RWPE1 (cell line): Measurements from ENCODE around the gene APCS.

Experiments
- CTCF ChIA-PET: fragments of 350-600 bp; sonication (Branson Sonifier 250); formaldehyde crosslinking; extraction: SDS; loops from one replicate; lab custom pipeline; 2021; lab: Yijun Ruan, JAX
- POLR2A ChIA-PET: fragments of 400-600 bp; formaldehyde crosslinking; extraction: SDS; loops from one replicate; lab custom pipeline; 2020; ENCODE audit warnings: antibody characterized with exemption; ENCODE audit not compliant: low non-redundant PET; lab: Yijun Ruan, JAX
- DNase-seq: peaks from one replicate; pipeline ENCODE4 v3.0.0; 2012; ENCODE audit warnings: low spot score
- H3K27ac ChIP-seq: fragments of 450-650 bp; 2 replicates; pipeline ENCODE4 v1.5.1; 2017
- TF ChIP-seq, protein P1 (sequence below): fragments of 450-650 bp; conservative IDR thresholded peaks from 2 replicates; pipeline ENCODE4 v1.5.1; 2017; ENCODE audit warnings: low read depth, mild to moderate bottlenecking

The APCS gene

DNA sequence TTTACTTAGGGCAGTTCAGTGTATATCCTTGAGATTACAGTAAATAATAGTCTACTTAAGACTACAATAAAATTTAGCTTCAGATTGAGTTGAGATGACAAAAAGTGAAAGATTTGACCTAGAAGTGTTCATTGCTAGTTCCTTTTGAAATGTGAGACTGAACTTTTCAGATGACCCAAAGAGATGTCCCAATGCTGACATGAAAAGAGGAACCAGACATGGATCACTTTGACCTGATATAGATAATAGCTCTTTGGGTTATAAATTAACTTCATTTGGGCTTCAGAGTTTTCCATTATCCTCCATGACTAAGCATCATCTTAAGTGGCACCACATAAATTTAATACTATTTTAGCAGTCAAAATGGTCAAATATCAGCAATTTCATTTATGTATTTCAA lies 26.1 kb upstream of the APCS start:
- DNase-seq, result no peak
- TF ChIP-seq, protein P1, sequence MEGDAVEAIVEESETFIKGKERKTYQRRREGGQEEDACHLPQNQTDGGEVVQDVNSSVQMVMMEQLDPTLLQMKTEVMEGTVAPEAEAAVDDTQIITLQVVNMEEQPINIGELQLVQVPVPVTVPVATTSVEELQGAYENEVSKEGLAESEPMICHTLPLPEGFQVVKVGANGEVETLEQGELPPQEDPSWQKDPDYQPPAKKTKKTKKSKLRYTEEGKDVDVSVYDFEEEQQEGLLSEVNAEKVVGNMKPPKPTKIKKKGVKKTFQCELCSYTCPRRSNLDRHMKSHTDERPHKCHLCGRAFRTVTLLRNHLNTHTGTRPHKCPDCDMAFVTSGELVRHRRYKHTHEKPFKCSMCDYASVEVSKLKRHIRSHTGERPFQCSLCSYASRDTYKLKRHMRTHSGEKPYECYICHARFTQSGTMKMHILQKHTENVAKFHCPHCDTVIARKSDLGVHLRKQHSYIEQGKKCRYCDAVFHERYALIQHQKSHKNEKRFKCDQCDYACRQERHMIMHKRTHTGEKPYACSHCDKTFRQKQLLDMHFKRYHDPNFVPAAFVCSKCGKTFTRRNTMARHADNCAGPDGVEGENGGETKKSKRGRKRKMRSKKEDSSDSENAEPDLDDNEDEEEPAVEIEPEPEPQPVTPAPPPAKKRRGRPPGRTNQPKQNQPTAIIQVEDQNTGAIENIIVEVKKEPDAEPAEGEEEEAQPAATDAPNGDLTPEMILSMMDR, result no peak
- ChIA-PET CTCF (interaction anchor here (0.6 kb wide), 1 partner anchor 47 kb away, joined by 5 read pairs; no protein-coding TSS in a partner anchor), POLR2A (no interaction called here)
- H3K27ac ChIP-seq, result no peak overlapping the region

DNA sequence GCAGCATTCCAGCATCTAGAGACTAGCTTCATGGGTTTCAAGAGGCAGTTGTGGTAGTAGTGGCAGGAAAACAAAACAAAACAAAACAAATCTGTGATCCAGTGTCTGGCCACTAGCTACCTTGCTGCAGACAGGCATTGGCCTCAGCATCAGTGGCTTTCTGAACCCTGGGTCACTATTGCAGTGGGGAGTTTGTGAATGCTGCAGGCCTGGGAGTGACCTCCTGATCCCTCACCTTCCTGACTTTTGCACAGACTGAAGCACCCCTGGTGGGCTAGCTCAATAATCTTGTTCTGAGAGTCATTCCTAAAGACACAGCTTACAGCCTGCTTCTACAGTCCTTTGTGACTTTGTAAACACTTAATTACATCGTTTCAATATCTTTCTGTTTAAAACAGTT lies 24.9 kb upstream of the APCS start:
- no peak for DNase-seq
- ChIA-PET CTCF (no interaction called here), POLR2A (no interaction called here)
- TF ChIP-seq, protein P1, result no peak
- H3K27ac ChIP-seq, result no peak overlapping the region

- no peak overlapping the region for H3K27ac ChIP-seq
- DNase-seq, result no peak
- ChIA-PET CTCF (no interaction called here), POLR2A (no interaction called here)
- TF ChIP-seq, protein P1, result no peak
Observed at GRCh38 chr1:159577446-159577845, 10.2 kb upstream of the APCS start.

GRCh38 chr1:159580340-159580739 lies 7.3 kb upstream of the APCS start:
- POLR2A ChIA-PET, result no interaction called here
- H3K27ac ChIP-seq, result no peak overlapping the region
- TF ChIP-seq, protein P1, result no peak
- no peak for DNase-seq
- CTCF ChIA-PET, result no interaction called here

- DNase-seq, result no peak
- ChIA-PET CTCF (no interaction called here), POLR2A (no interaction called here)
Observed at GRCh38 chr1:159581422-159581821, 6.2 kb upstream of the APCS start.

GRCh38 chr1:159584536-159584935 lies 3.1 kb upstream of the APCS start:
- POLR2A ChIA-PET, result no interaction called here
- DNase-seq, result no peak
- CTCF ChIA-PET, result no interaction called here
- TF ChIP-seq, protein P1, result no peak
- no peak overlapping the region for H3K27ac ChIP-seq

More at GRCh38 chr1:159581422-159581821, 6.2 kb upstream of the APCS start:
- H3K27ac ChIP-seq, result no peak overlapping the region
- TF ChIP-seq, protein P1, result no peak

DNA sequence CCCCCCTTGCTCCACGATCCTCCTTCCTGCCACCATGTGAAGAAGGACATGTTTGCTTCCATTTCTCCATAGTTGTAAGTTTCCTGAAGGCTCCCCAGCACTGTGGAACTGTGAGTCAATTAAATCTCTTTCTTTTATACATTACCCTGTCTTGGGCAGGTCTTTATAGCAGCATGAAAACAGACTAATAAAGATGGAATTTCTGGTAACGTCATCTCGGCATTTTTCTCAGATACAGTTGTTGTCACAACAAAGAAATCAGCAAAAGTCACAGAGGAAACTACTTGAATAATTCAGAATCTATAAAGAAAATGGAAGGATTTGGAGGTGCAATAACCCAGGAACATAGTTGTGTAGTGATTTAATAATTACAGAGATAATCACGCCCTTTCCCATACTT lies 4.4 kb downstream of the APCS start:
- no peak overlapping the region for H3K27ac ChIP-seq
- TF ChIP-seq, protein P1, result no peak
- DNase-seq, result no peak
- POLR2A ChIA-PET, result no interaction called here
- CTCF ChIA-PET, result no interaction called here
